GM18868 (cell line): Measurements from ENCODE around the gene SLC35E2B.

ENCODE experiments used
- ATAC-seq: cut with Tn5 transposase; IDR thresholded peaks from one replicate; pipeline ENCODE4 v1.9.1; 2021; ENCODE audit warnings: mild to moderate bottlenecking, moderate library complexity; ENCODE audit not compliant: unreplicated experiment

Gene SLC35E2B

GRCh38 chr1:1614954-1615255 lies 77.7 kb downstream of the SLC35E2B start:
- ATAC-seq = no peak

- ATAC-seq = no peak
These were observed 78.2 kb downstream of the SLC35E2B start for GRCh38 chr1:1614204-1614953.

- ATAC-seq = no peak
These were observed 79.0 kb downstream of the SLC35E2B start for GRCh38 chr1:1613509-1614082.

- no peak for ATAC-seq
These were observed 80.5 kb downstream of the SLC35E2B start for GRCh38 chr1:1612104-1612400.

- no peak for ATAC-seq
These were observed 81.8 kb downstream of the SLC35E2B start for GRCh38 chr1:1610796-1611195.

GRCh38 chr1:1609822-1610485 lies 82.6 kb downstream of the SLC35E2B start:
- no peak for ATAC-seq
